Measurements from ENCODE around the gene KIR2DL3.
"Not testable (repeated sequence)": the region's sequence is repeated elsewhere in the genome, so short reads cannot be mapped to it uniquely, and the experiment has no call there.

Gene KIR2DL3

DNA sequence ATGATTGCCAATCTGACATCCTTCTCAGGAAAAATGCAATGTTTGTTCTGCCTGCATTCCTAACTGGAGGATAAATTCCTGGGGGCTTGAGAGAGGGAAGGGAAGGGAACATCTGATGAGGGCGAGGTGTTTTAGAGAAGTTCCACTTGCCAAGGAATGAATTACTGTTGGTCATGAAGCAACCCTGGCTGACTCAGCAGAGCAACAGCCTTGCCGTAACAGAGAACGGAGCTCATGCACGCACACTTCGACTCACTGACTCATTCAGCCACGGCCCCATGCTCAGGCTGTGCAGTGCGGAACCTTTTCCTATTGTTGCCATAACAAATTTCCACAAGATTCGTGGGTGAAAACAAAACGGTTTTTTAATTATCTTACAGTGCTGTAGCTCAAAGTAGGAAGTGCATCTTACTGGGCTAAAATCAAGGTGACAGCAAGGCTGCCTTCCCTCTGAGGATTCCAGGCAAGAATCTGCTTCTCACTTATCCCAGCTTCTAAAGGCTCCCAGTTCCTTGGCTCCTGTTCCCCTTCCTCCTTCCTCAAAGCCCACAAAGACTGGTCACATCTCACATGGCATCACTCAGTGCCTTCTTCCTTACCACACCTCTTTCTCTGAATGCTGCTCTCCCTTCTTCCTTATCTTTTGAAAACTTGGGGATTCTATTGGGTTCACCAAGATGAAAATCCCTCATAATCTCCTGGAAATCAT, 9.5 kb downstream of the KIR2DL3 start:
- DNase-seq = not testable (repeated sequence)

DNA sequence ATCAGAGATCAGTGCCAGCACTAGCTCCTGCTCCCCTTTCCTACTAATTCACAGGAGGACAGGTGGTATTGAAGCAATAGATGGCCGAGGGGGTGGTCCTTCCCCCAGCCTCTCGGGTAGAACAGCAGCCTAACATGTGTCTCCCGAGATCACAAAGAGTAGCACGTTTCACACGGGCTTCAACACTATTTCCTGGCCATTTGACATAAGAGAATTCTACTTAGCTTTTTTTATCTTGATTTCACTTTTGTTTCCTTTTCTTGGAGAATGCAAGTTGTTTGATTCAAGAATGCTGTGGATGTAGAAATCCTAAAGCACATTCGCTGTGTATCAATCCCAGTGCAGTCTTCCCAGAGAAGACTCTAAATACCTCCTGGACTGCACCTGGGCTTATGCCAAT, 12.0 kb downstream of the KIR2DL3 start:
- DNase-seq = not testable (repeated sequence)

DNA sequence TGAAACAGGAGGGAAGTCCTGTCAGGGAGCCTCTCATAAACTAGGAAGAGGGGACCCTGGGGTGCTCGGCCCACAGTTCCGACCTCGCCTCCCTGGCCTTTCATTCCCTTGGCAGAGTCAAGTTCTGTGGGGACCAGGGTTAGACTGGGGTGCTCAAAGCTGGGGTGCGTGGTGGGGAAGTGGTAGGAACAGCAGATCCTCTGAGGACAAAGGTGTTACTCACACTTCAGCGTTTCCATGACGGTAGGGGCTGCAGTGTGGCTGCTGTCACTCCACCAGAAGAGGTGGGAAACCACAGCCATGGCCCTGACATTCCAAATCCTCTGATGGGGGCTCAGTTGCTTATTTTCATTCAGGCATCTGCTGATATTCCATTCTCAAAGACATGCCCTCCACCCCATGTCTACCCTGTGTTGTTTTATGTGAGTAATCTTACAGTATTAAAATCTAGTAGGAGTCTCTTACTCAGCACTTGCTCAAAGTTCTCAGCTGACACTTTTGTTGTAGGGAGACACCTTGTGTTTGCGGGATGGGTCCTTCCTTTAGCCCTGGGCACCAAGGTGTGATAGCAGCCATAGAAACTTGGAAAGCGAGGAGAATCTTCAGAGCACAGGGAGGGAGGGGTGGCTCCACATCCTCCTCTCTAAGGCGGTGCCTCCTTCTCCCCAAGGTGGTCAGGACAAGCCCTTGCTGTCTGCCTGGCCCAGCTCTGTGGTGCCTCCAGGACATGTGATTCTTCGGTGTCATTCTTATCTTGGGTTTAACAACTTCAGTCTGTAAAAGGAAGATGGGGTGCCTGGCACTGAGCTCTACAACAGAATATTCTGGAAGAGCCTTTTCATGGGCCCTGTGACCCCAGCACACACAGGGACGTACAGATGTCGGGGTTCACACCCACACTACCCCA, 18.1 kb downstream of the KIR2DL3 start:
- not testable (repeated sequence) for DNase-seq

DNA sequence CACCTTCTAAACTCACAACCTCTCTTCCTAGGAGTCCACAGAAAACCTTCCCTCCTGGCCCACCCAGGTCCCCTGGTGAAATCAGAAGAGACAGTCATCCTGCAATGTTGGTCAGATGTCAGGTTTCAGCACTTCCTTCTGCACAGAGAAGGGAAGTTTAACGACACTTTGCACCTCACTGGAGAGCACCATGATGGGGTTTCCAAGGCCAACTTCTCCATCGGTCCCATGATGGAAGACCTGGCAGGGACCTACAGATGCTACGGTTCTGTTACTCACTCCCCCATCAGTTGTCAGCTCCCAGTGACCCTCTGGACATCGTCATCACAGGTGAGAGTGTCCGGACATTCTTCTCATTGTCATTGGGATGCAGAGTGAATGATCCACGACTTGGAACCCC, 20.3 kb downstream of the KIR2DL3 start:
- not testable (repeated sequence) for DNase-seq

DNA sequence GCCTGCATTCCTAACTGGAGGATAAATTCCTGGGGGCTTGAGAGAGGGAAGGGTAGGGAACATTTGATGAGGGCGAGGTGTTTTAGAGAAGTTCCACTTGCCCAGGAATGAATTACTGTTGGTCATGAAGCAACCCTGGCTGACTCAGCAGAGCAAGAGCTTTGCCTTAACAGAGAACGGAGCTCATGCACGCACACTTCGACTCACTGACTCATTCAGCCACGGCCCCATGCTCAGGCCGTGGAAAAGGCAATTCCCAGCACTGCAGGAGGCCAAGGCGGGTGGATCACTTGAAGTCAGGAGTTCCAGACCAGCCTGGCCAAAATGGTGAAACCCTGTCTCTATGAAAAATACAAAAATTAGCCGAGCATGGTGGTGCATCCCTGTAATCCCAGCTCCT, 25.9 kb downstream of the KIR2DL3 start:
- not testable (repeated sequence) for DNase-seq

DNA sequence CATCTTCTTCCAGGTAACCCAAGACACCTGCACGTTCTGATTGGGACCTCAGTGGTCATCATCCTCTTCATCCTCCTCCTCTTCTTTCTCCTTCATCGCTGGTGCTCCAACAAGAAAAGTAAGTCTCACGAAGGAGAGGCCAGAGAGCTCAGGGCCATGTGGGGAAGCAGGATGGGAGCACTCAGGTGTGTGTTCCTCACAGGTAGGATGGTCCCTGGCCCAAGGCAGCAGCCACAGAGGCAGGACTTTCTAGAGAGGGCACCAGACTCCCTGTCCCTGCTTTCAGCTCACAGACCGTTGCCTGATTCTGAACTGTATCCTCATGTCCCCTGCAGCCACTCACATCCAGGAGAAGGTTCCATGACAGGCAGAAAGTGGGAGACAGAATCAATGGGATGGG, 28.2 kb downstream of the KIR2DL3 start:
- DNase-seq = not testable (repeated sequence)

DNA sequence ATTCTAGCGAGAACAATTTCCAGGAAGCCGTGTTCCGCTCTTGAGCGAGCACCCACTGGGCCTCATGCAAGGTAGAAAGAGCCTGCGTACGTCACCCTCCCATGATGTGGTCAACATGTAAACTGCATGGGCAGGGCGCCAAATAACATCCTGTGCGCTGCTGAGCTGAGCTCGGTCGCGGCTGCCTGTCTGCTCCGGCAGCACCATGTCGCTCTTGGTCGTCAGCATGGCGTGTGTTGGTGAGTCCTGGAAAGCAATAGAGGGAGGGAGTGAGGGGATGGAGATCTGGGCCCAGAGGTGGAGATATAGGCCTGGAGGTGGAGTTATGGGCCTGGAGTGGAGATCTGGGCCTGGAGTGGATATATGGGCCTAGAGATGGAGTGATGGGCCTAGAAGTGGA, 31.3 kb downstream of the KIR2DL3 start, which contains the start of gene KIR2DL1:
Gene KIR2DL1 (plus strand): TSS at position 148 of the 400 bp plus-strand sequence. CDS start 58 bp downstream, at position 206.
- not testable (repeated sequence) for DNase-seq

DNA sequence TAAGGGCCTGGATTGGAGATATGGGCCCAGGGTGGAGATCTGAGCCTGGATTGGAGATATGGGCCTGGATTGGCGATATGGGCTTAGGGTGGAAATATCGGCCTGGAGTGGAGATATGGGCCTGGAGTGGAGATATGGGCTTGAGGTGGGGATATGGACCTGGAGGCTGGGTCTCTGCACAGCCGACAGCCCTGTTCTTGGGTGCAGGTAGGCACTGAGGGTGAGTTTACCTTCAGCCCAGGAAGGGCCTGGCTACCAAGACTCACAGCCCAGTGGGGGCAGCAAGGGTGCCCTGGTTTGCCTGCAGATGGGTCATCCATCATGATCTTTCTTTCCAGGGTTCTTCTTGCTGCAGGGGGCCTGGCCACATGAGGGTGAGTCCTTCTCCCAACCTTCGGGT, 32.2 kb downstream of the KIR2DL3 start:
- not testable (repeated sequence) for DNase-seq

DNA sequence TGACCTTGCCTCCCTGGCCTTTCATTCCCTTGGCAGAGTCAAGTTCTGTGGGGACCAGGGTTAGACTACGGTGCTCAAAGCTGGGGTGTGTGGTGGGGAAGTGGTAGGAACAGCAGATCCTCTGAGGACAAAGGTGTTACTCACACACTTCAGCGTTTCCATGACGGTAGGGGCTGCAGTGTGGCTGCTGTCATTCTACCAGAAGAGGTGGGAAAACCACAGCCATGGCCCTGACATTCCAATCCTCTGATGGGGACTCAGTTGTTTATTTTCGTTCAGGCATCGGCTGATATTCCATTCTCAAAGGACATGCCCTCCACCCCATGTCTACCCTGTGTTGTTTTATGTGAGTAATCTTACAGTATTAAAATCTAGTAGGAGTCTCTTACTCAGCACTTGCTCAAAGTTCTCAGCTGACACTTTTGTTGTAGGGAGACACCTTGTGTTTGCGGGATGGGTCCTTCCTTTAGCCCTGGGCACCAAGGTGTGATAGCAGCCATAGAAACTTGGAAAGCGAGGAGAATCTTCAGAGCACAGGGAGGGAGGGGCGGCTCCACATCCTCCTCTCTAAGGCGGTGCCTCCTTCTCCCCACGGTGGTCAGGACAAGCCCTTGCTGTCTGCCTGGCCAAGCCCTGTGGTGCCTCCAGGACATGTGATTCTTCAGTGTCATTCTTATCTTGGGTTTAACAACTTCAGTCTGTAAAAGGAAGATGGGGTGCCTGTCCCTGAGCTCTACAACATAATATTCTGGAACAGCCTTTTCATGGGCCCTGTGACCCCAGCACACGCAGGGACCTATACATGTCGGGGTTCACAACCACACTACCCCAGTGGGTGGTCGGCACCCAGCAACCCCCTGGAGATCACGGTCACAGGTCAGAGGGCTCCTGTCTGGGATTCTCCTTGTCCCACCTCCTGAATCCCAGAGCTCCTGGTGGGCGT, 33.0 kb downstream of the KIR2DL3 start:
- DNase-seq = not testable (repeated sequence)

DNA sequence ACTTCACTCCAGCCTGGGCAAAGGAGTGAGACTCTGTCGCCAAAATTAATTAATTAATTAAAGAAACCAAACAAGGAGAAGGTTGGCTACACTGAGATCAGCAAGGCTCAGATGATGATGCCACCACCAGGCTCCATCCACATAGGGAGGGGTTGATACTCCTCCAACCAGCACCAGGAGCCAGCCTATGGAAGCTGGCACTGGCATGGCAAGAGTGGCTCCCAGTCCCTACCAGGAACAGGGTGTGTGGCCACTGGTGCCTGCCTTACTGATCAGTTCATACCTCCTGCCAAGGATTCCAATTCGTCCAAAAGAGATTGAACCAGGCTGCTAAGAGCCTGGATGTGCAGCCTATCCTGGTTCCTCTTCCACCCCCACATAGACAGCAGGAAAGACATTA, 34.4 kb downstream of the KIR2DL3 start:
- not testable (repeated sequence) for DNase-seq

DNA sequence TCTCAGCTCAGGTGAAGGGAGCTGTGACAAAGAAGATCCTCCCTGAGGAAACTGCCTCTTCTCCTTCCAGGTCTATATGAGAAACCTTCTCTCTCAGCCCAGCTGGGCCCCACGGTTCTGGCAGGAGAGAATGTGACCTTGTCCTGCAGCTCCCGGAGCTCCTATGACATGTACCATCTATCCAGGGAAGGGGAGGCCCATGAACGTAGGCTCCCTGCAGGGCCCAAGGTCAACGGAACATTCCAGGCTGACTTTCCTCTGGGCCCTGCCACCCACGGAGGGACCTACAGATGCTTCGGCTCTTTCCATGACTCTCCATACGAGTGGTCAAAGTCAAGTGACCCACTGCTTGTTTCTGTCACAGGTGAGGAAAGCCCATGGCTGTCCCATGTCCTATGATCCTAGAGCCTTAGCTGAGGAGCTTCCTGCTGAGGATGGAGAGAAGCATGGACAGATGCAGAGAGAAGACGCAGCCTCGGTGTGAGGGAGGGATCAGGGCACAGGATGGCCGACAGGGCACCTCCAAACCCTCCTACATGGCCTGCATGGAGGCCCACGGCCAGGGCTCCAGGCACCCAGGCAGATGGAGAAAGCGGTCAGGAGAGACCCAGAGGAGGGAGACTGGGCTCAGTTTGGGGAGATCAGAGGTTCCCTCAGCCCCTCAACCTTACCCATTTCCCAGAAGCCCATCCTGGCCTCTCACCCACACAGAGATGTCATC, 36.9 kb downstream of the KIR2DL3 start:
- DNase-seq = not testable (repeated sequence)

DNA sequence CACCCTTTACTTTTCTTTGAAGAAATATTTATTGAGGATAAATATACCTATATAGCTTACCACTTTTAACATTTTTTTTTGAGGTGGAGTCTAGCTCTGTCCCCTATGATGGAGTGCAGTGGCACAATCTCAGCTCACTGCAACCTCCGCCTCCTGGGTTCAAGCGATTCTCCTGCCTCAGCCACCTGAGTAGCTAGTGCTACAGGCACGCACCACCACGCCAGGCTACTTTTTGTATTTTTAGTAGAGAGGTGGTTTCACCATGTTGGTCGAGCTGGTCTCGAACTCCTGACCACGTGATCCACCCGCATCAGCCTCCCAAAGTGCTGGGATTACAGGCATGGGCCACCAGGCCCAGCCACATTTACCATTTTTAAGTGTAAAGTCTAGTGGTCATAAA, 37.5 kb downstream of the KIR2DL3 start:
- not testable (repeated sequence) for DNase-seq

DNA sequence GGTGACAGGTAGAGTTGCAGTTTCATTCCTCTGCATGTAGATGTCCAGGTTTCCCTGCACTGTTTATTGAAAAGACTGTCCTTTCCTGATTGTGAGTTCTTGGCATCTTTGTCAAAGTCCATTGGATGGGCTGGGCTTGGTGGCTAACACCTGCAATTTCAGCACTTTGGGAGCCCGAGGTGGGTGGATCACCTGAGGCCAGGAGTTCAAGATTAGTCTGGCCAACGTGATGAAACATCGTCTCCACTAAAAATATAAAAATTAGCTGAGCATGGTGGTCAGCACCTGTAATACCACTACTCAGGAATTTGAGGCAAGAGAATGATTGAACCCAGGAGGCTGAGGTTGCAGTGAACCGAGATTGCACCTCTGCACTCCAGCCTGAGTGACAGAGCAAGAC, 39.5 kb downstream of the KIR2DL3 start:
- DNase-seq = not testable (repeated sequence)

DNA sequence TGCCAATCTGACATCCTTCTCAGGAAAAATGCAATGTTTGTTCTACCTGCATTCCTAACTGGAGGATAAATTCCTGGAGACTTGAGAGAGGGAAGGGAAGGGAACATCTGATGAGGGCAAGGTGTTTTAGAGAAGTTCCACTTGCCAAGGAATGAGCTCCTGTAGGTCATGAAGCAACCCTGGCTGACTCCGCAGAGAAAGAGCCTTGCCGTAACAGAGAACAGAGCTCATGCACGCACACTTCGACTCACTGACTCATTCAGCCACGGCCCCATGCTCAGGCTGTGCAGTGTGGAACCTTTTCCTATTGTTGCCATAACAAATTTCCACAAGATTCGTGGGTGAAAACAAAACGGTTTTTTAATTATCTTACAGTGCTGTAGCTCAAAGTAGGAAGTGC, 40.6 kb downstream of the KIR2DL3 start:
- DNase-seq = not testable (repeated sequence)

DNA sequence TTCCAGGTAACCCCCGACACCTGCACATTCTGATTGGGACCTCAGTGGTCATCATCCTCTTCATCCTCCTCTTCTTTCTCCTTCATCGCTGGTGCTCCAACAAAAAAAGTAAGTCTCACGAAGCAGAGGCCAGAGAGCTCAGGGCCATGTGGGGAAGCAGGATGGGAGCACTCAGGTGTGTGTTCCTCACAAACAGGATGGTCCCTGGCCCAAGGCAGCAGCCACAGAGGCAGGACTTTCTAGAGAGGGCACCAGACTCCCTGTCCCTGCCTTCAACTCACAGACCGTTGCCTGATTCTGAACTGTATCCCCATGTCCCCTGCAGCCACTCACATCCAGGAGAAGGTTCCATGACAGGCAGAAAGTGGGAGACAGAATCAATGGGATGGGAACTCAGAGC, 44.6 kb downstream of the KIR2DL3 start:
- not testable (repeated sequence) for DNase-seq

DNA sequence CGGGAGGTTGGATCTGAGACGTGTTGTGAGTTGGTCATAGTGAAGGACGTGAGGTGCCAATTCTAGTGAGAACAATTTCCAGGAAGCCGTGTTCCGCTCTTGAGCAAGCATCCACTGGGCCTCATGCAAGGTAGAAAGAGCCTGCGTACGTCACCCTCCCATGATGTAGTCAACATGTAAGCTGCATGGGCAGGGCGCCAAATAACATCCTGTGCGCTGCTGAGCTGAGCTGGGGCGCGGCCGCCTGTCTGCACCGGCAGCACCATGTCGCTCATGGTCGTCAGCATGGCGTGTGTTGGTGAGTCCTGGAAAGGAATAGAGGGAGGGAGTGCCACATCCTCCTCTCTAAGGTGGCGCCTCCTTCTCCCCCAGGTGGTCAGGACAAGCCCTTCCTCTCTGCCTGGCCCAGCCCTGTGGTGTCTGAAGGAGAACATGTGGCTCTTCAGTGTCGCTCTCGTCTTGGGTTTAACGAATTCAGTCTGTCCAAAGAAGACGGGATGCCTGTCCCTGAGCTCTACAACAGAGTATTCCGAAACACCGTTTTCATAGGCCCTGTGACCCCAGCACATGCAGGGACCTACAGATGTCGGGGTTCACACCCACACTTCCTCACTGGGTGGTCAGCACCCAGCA, 47.9 kb downstream of the KIR2DL3 start:
- not testable (repeated sequence) for DNase-seq

DNA sequence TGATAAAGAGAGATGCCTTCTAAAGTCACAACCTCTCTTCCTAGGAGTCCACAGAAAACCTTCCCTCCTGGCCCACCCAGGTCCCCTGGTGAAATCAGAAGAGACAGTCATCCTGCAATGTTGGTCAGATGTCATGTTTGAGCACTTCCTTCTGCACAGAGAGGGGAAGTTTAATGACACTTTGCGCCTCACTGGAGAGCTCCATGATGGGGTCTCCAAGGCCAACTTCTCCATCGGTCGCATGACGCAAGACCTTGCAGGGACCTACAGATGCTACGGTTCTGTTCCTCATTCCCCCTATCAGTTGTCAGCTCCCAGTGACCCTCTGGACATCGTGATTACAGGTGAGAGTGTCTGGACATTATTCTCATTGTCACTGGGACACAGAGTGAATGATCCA, 49.8 kb downstream of the KIR2DL3 start:
- not testable (repeated sequence) for DNase-seq

DNA sequence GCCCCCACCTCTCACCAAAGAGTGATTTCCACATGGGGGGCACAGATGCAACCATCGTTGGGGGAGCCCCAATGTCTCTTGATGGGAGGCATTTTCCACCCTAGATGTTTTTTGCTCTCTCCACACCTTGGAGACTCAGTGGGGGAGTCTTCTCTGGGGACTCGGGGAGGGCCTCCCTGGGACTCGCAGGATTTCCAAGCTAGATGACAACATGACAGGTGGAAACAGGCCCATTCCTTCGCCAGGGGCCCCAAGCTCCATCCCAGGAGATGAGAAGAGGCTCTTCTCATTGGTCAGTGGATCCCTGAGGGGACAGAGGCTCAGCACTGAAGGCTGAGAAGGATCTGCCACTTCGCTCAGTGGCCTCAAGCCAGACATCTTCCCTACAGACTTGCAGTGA, 52.4 kb downstream of the KIR2DL3 start:
- peak; percentile 28 for DNase-seq

DNA sequence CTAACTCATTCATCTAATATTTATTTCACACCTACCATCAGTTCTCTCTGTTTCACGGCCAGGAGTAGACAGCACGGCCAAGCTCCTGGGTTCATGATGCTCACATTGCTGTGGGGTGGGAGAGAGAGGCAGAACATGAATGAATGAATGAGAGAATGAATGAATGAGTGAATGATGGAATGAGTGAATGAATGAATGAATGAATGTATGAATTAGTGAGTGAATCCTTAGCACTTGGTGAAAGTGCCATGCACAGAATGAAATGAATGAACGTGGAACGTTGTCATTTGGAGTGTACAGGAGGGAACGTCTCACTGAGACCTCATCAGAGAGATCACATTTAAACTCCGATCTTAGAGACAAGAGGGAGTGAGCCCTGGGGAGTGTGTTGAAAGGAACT, 53.2 kb downstream of the KIR2DL3 start:
- DNase-seq = no peak

DNA sequence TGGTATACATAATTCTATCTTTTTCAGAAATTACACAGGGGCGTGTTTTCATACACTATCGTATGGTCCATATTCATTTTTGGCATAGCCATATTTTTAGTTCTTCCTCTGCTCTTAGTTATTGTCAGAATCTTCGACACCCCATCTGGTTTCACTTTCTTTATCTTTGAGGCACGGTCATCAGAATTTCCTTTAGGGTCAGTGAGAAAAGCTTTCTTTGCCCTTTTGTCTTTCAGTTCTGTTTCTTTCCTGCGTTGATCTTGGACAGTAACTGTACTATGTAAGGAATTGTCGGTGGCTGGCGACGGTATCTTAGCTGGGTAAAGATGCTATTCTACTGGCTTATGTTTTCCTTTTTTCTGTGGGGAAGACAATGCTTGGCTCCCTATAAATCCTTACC, 54.5 kb downstream of the KIR2DL3 start:
- no peak for DNase-seq

DNA sequence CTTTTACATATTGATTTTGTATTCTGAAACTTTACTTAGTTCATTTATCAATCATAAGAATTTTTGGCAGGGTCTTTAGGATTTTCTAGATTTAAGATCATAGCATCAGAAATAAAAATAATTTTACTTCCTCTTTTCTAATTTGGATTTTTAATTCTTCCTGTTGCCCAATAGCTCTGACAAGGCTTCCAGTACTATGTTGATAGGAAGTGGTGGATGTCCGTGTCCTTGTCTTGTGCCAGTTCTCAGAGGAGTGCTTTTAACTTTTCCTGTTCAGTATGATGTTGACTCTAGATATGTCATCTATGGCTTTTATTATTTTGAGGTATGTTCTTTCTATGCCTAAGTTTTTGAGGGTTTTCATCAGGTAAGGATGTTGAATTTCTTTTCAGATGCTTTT, 57.4 kb downstream of the KIR2DL3 start:
- DNase-seq = no peak
